ENCODE results near the gene MYO16. TPM values are rescaled to one million over a fixed set of nuclear protein-coding genes. Genes with fewer than 3 reads are reported as not detected.

MYO16 gene
- total and polyA plus RNA-seq, 2 experiments from 2014 or later, result 0.13 to 0.23 TPM

DNA sequence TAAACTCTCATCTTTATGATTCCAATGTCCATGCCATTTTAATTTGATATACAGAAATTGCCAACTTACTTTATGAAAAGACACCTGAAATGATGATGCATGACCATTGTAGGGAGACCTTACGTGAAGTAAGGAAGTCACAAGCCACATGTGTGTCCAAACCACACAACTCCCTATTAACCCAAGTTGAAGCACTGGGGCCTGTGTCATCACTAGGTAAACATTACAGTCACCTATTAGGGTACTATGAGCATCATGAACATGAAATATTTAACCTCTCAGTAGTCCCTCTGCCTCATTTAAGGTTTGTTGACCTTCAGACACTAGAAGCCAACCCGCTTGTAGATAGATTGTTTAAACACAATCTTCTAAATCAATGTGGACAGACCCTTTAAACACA is 580.1 kb downstream of the MYO16 start:
- H3K4me1 ChIP-seq (ENCODE audit: insufficient read depth), result no peaks in the 10 kb centered on the region
- H3K27ac ChIP-seq, result no peak overlapping the region
- DNase-seq (ENCODE audit: low spot score), result no peak
- H3K9me2 ChIP-seq (replicated peaks; ENCODE audit: insufficient read depth), result no peaks in the 10 kb centered on the region
- H3K4me3 ChIP-seq, result no peak overlapping the region
- no peaks in the 10 kb centered on the region for H3K9me3 ChIP-seq (ENCODE audit: low read depth)
- H3K27me3 ChIP-seq, result no peaks in the 10 kb centered on the region
- H4K20me1 ChIP-seq (ENCODE audit: insufficient read depth, poor library complexity, severe bottlenecking), result no peaks in the 10 kb centered on the region
- no peak overlapping the region for H3K4me2 ChIP-seq
- H3K36me3 ChIP-seq (replicated peaks; ENCODE audit: insufficient read depth, low read depth), result no peaks in the 10 kb centered on the region
- TF ChIP-seq EZH2phosphoT487 (IDR thresholded peaks at IDR 0.05; ENCODE audit: low read depth, severe bottlenecking, unreplicated experiment) (no peak), EZH2 (IDR thresholded peaks at IDR 0.05; ENCODE audit: borderline replicate concordance) (no peak)
- TF ChIP-seq, protein P1, sequence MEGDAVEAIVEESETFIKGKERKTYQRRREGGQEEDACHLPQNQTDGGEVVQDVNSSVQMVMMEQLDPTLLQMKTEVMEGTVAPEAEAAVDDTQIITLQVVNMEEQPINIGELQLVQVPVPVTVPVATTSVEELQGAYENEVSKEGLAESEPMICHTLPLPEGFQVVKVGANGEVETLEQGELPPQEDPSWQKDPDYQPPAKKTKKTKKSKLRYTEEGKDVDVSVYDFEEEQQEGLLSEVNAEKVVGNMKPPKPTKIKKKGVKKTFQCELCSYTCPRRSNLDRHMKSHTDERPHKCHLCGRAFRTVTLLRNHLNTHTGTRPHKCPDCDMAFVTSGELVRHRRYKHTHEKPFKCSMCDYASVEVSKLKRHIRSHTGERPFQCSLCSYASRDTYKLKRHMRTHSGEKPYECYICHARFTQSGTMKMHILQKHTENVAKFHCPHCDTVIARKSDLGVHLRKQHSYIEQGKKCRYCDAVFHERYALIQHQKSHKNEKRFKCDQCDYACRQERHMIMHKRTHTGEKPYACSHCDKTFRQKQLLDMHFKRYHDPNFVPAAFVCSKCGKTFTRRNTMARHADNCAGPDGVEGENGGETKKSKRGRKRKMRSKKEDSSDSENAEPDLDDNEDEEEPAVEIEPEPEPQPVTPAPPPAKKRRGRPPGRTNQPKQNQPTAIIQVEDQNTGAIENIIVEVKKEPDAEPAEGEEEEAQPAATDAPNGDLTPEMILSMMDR (IDR thresholded peaks at IDR 0.05; ENCODE audit: poor library complexity), result no peak
- 71% methylated on average over 2 of the region's 2 CpGs for WGBS (ENCODE audit: low lambda C conversion rate, missing lambda C conversion rate)
- H2AFZ ChIP-seq, result no peak overlapping the region
- no peaks in the 10 kb centered on the region for H3K79me2 ChIP-seq

DNA sequence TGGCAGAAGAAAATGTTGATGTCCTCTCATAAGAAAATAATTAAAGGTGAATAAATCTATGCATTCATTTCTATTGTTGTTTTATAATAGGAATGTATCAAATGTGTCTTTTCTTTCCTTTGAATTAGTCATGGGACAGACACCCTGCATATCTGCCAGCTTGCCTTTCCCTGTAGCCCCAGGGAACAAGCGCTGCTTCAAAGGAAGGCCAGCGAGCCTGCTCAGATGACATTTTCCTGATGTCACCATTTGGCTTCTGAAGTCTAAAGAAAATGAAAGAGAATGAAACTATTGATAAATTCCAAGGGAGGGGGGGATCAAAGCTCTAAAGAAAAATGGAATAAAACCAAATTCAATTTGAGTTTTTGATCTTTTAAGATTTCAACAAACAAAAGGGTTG is 582.2 kb downstream of the MYO16 start:
- no peaks in the 10 kb centered on the region for H3K36me3 ChIP-seq (replicated peaks; ENCODE audit: insufficient read depth, low read depth)
- H3K27ac ChIP-seq, result no peak overlapping the region
- no peaks in the 10 kb centered on the region for H4K20me1 ChIP-seq (ENCODE audit: insufficient read depth, poor library complexity, severe bottlenecking)
- no peak for DNase-seq (ENCODE audit: low spot score)
- no peaks in the 10 kb centered on the region for H3K9me3 ChIP-seq (ENCODE audit: low read depth)
- TF ChIP-seq EZH2phosphoT487 (IDR thresholded peaks at IDR 0.05; ENCODE audit: low read depth, severe bottlenecking, unreplicated experiment) (no peak), EZH2 (IDR thresholded peaks at IDR 0.05; ENCODE audit: borderline replicate concordance) (no peak)
- TF ChIP-seq, protein P1 (IDR thresholded peaks at IDR 0.05; ENCODE audit: poor library complexity), result no peak
- no peak overlapping the region for H3K4me3 ChIP-seq
- H3K79me2 ChIP-seq, result no peaks in the 10 kb centered on the region
- no peak overlapping the region for H2AFZ ChIP-seq
- no peaks in the 10 kb centered on the region for H3K9me2 ChIP-seq (replicated peaks; ENCODE audit: insufficient read depth)
- no peaks in the 10 kb centered on the region for H3K4me1 ChIP-seq (ENCODE audit: insufficient read depth)
- no peak overlapping the region for H3K4me2 ChIP-seq
- no peaks in the 10 kb centered on the region for H3K27me3 ChIP-seq
- WGBS (ENCODE audit: low lambda C conversion rate, missing lambda C conversion rate), result 57% methylated on average over 2 of the region's 2 CpGs

DNA sequence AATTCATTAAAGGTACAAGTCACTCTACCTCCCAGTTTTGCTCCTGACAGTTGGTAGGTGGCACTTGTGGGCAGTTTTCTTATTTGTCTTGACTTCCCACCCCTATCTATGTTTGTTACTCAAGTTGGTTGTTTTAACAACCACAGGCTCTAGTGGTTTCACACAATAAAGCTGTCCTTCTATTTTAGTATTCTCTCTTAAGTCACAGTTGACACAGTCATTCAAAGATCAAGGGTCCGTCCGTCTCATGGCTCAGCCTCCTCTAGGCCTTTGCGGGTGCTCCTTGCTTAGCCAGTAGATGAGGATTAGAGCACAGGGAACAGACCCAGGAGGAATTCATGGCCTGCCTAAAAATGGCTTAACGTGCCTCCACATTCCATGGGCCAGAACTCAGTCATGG is 583.2 kb downstream of the MYO16 start:
- no peak overlapping the region for H3K27ac ChIP-seq
- 81% methylated on average over 4 of the region's 4 CpGs for WGBS (ENCODE audit: low lambda C conversion rate, missing lambda C conversion rate)
- no peak overlapping the region for H3K4me3 ChIP-seq
- H4K20me1 ChIP-seq (ENCODE audit: insufficient read depth, poor library complexity, severe bottlenecking), result no peaks in the 10 kb centered on the region
- no peaks in the 10 kb centered on the region for H3K9me3 ChIP-seq (ENCODE audit: low read depth)
- H3K27me3 ChIP-seq, result no peaks in the 10 kb centered on the region
- no peaks in the 10 kb centered on the region for H3K79me2 ChIP-seq
- no peaks in the 10 kb centered on the region for H3K4me1 ChIP-seq (ENCODE audit: insufficient read depth)
- H3K4me2 ChIP-seq, result no peak overlapping the region
- DNase-seq (ENCODE audit: low spot score), result no peak
- no peaks in the 10 kb centered on the region for H3K9me2 ChIP-seq (replicated peaks; ENCODE audit: insufficient read depth)
- H3K36me3 ChIP-seq (replicated peaks; ENCODE audit: insufficient read depth, low read depth), result no peaks in the 10 kb centered on the region
- no peak overlapping the region for H2AFZ ChIP-seq
- TF ChIP-seq, protein P1 (IDR thresholded peaks at IDR 0.05; ENCODE audit: poor library complexity), result no peak
- no peak for TF ChIP-seq EZH2phosphoT487 (IDR thresholded peaks at IDR 0.05; ENCODE audit: low read depth, severe bottlenecking, unreplicated experiment)

DNA sequence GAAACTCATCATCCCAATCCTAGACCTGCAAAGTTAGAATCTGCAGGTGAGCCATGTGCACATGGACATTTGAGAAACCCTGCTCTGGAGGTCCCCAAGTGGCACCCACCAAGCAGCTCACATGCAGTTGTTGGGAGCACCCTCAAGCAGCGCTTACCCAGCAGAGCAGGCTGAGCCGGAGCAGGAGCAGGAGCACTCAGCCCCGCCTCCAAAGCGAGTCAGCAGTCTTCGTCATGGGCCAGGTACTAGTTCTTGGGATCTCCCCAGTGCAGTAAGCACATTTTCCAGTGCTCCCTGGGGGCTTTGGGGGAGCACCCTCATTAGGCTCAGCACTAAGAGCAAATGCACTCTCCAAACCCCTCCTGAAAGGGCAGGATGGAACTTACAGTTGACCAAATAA is 584.3 kb downstream of the MYO16 start:
- no peaks in the 10 kb centered on the region for H3K9me2 ChIP-seq (replicated peaks; ENCODE audit: insufficient read depth)
- H3K9me3 ChIP-seq (ENCODE audit: low read depth), result no peaks in the 10 kb centered on the region
- no peaks in the 10 kb centered on the region for H3K36me3 ChIP-seq (replicated peaks; ENCODE audit: insufficient read depth, low read depth)
- H3K27me3 ChIP-seq, result no peaks in the 10 kb centered on the region
- H4K20me1 ChIP-seq (ENCODE audit: insufficient read depth, poor library complexity, severe bottlenecking), result no peaks in the 10 kb centered on the region
- H3K27ac ChIP-seq, result no peak overlapping the region
- no peak for DNase-seq (ENCODE audit: low spot score)
- H3K4me1 ChIP-seq (ENCODE audit: insufficient read depth), result no peaks in the 10 kb centered on the region
- H2AFZ ChIP-seq, result no peak overlapping the region
- TF ChIP-seq, protein P1 (IDR thresholded peaks at IDR 0.05; ENCODE audit: poor library complexity), result no peak
- TF ChIP-seq EZH2phosphoT487 (IDR thresholded peaks at IDR 0.05; ENCODE audit: low read depth, severe bottlenecking, unreplicated experiment), result no peak
- no peak for TF ChIP-seq EZH2 (IDR thresholded peaks at IDR 0.05; ENCODE audit: borderline replicate concordance)
- H3K4me2 ChIP-seq, result no peak overlapping the region
- WGBS (ENCODE audit: low lambda C conversion rate, missing lambda C conversion rate), result 76% methylated on average over 5 of the region's 5 CpGs
- no peaks in the 10 kb centered on the region for H3K79me2 ChIP-seq
- no peak overlapping the region for H3K4me3 ChIP-seq

Measured in hepatocyte (in vitro differentiated cells).